Adipocyte (in vitro differentiated cells): ENCODE measurements around the gene GH2.
"Not testable (repeated sequence)": the region's sequence is repeated elsewhere in the genome, so short reads cannot be mapped to it uniquely, and the experiment has no call there.

Experiments used
- DNase-seq: peaks from one replicate; pipeline ENCODE4 v3.0.0-alpha.2; 2015; ENCODE audit warnings: low read depth
- H3K27me3 ChIP-seq: replicated peaks from 2 replicates; pipeline ENCODE4 v1.7.0; 2013; ENCODE audit warnings: mild to moderate bottlenecking, low read length, moderate library complexity; ENCODE audit not compliant: control insufficient read depth, insufficient read depth
- H3K36me3 ChIP-seq: 2 replicates; pipeline ENCODE4 v1.7.0; 2013; ENCODE audit warnings: low read length, mild to moderate bottlenecking, moderate library complexity; ENCODE audit not compliant: control insufficient read depth, insufficient read depth, severe bottlenecking
- H3K4me1 ChIP-seq: 2 replicates; pipeline ENCODE4 v1.7.0; 2013; ENCODE audit warnings: mild to moderate bottlenecking, low read length, moderate library complexity; ENCODE audit not compliant: control insufficient read depth, insufficient read depth
- H3K4me3 ChIP-seq: 2 replicates; pipeline ENCODE4 v1.7.0; 2013; ENCODE audit warnings: mild to moderate bottlenecking, low read length, moderate library complexity
- H3K9ac ChIP-seq: 2 replicates; pipeline ENCODE4 v1.7.0; 2013; ENCODE audit warnings: mild to moderate bottlenecking, low read length, moderate library complexity
- H3K9me3 ChIP-seq: 2 replicates; pipeline ENCODE4 v1.7.0; 2013; ENCODE audit warnings: mild to moderate bottlenecking, low read length, moderate library complexity; ENCODE audit not compliant: control insufficient read depth

The GH2 gene

GRCh38 chr17:63920050-63920449 is 38.3 kb upstream of the GH2 start:
- DNase-seq, H3K9ac ChIP-seq, H3K4me1 ChIP-seq, H3K9me3 ChIP-seq, H3K36me3 ChIP-seq, H3K4me3 ChIP-seq: not testable (repeated sequence)
- H3K27me3 ChIP-seq: peaks cover 31% of the 10 kb centered on the region

- H3K4me1 ChIP-seq: no peaks in the 10 kb centered on the region
- no peaks in the 10 kb centered on the region for H3K36me3 ChIP-seq
- H3K4me3 ChIP-seq: no peak overlapping the region
- peaks cover 31% of the 10 kb centered on the region for H3K27me3 ChIP-seq
- no peaks in the 10 kb centered on the region for H3K9me3 ChIP-seq
- H3K9ac ChIP-seq: no peak overlapping the region
- peak; percentile 81 for DNase-seq
These were observed 37.6 kb upstream of the GH2 start for GRCh38 chr17:63919311-63919723.

- DNase-seq: not testable (repeated sequence)
These were observed 37.1 kb upstream of the GH2 start, which contains the start of gene GH1 for GRCh38 chr17:63918789-63919305. Gene GH1, minus strand, starts transcription at chr17:63918839. Its CDS starts 63 bp downstream, at chr17:63918776.

DNA sequence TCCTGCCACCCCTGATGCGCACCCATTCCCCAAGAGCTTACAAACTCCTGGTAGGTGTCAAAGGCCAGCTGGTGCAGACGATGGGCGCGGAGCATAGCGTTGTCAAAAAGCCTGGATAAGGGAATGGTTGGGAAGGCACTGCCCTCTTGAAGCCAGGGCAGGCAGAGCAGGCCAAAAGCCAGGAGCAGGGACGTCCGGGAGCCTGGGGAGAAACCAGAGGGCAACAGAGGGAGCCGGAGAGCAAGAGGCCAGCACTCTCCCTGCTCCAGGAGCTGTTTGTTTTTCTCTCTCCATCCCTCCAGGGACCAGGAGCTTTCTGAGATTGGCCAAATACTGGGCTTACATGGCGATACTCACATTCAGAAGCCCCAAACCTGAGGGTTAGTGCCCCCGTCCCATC is 36.6 kb upstream of the GH2 start:
- peaks cover 34% of the 10 kb centered on the region for H3K27me3 ChIP-seq
- H3K4me3 ChIP-seq: no peak overlapping the region
- H3K9ac ChIP-seq: no peak overlapping the region
- DNase-seq: no peak
- no peaks in the 10 kb centered on the region for H3K36me3 ChIP-seq
- no peaks in the 10 kb centered on the region for H3K9me3 ChIP-seq
- no peaks in the 10 kb centered on the region for H3K4me1 ChIP-seq

More at GRCh38 chr17:63918789-63919305, 37.1 kb upstream of the GH2 start, which contains the start of gene GH1:
- peaks cover 32% of the 10 kb centered on the region for H3K27me3 ChIP-seq
- H3K9me3 ChIP-seq, H3K4me1 ChIP-seq, H3K36me3 ChIP-seq, H3K9ac ChIP-seq, H3K4me3 ChIP-seq: not testable (repeated sequence)

DNA sequence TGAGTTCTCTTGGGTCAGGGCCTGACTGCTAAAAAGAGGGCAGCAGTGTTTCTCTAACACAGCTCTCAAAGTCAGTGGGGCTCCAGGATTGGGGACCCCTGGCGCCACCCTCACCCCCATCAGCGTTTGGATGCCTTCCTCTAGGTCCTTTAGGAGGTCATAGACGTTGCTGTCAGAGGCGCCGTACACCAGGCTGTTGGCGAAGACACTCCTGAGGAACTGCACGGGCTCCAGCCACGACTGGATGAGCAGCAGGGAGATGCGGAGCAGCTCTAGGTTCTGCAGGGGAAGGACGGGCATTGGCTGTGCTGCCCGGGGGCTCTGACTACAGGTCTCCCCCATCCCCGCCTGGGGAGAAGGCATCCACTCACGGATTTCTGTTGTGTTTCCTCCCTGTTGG is 35.9 kb upstream of the GH2 start:
- no peak for DNase-seq
- Histone ChIP-seq H3K9ac (no peak overlapping the region), H3K4me1 (no peaks in the 10 kb centered on the region), H3K27me3 (peaks cover 34% of the 10 kb centered on the region), H3K9me3 (no peaks in the 10 kb centered on the region), H3K36me3 (no peaks in the 10 kb centered on the region), H3K4me3 (no peak overlapping the region)

DNA sequence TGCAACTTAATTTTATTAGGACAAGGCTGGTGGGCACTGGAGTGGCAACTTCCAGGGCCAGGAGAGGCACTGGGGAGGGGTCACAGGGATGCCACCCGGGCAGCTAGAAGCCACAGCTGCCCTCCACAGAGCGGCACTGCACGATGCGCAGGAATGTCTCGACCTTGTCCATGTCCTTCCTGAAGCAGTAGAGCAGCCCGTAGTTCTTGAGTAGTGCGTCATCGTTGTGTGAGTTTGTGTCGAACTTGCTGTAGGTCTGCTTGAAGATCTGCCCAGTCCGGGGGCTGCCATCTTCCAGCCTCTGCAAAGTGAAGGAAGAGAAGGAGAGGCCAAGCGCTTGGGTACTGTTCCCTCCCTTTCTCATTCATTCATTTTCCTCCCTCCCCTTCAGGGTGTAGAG is 35.5 kb upstream of the GH2 start:
- not testable (repeated sequence) for H3K4me3 ChIP-seq, H3K36me3 ChIP-seq, H3K9me3 ChIP-seq, H3K9ac ChIP-seq, DNase-seq, H3K4me1 ChIP-seq
- H3K27me3 ChIP-seq: peaks cover 34% of the 10 kb centered on the region

DNA sequence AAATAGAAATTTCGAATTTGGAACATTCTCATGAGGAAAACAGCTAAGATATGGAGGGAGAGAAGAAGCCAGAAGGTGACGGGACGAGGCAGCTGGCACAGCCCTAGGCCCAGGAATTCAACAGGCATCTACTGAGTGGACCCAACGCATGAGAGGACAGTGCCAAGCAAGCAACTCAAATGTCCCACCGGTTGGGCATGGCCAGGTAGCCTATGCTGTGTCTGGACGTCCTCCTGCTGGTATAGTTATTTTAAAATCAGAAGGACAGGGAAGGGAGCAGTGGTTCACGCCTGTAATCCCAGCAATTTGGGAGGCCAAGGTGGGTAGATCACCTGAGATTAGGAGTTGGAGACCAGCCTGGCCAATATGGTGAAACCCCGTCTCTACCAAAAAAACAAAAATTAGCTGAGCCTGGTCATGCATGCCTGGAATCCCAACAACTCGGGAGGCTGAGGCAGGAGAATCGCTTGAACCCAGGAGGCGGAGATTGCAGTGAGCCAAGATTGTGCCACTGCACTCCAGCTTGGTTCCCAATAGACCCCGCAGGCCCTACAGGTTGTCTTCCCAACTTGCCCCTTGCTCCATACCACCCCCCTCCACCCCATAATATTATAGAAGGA is 34.9 kb upstream of the GH2 start:
- no peak for DNase-seq
- no peaks in the 10 kb centered on the region for H3K9me3 ChIP-seq
- no peaks in the 10 kb centered on the region for H3K4me1 ChIP-seq
- H3K36me3 ChIP-seq: no peaks in the 10 kb centered on the region
- peaks cover 34% of the 10 kb centered on the region for H3K27me3 ChIP-seq
- no peak overlapping the region for H3K9ac ChIP-seq
- no peak overlapping the region for H3K4me3 ChIP-seq

DNA sequence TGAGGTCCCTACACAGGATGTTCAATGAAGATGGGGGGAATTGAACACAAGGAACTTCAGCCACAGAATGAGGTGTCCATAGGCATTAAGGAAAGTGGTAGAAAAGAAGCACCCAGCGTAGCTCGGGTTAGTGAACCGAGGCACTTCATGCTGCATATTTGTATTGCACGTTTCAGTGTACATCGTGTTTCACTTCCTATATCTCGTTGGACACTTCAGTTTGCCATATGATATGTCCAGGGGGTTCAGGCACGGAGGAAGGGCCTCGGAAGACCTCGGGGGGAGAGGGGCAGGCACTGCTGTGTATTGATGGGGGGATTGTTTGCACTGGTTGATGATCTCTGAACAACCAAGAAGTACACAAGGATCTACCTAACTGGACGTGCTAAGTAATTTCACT is 34.0 kb upstream of the GH2 start:
- H3K27me3 ChIP-seq: peaks cover 41% of the 10 kb centered on the region
- not testable (repeated sequence) for H3K9me3 ChIP-seq, H3K36me3 ChIP-seq, DNase-seq, H3K4me1 ChIP-seq, H3K9ac ChIP-seq, H3K4me3 ChIP-seq

- H3K27me3 ChIP-seq: peaks cover 46% of the 10 kb centered on the region
- no peak for DNase-seq
These were observed 32.7 kb upstream of the GH2 start for GRCh38 chr17:63914471-63914870.

GRCh38 chr17:63911657-63912100 is 29.9 kb upstream of the GH2 start:
- no peak overlapping the region for H3K4me3 ChIP-seq
- no peaks in the 10 kb centered on the region for H3K4me1 ChIP-seq
- no peak overlapping the region for H3K9ac ChIP-seq
- H3K36me3 ChIP-seq: no peaks in the 10 kb centered on the region
- H3K27me3 ChIP-seq: peaks cover 27% of the 10 kb centered on the region
- peak; percentile 64 for DNase-seq
- no peaks in the 10 kb centered on the region for H3K9me3 ChIP-seq

More at GRCh38 chr17:63914471-63914870, 32.7 kb upstream of the GH2 start:
- no peaks in the 10 kb centered on the region for H3K36me3 ChIP-seq
- H3K9me3 ChIP-seq: no peaks in the 10 kb centered on the region
- H3K4me3 ChIP-seq: no peak overlapping the region
- H3K4me1 ChIP-seq: no peaks in the 10 kb centered on the region
- no peak overlapping the region for H3K9ac ChIP-seq

- Histone ChIP-seq H3K27me3 (peaks cover 25% of the 10 kb centered on the region), H3K9me3 (no peaks in the 10 kb centered on the region), H3K9ac (no peak within 1 kb of the TSS), H3K4me1 (no peaks in the 10 kb centered on the region), H3K36me3 (no peaks in the 10 kb centered on the region), H3K4me3 (no peak within 1 kb of the TSS)
- DNase-seq: no peak
These were observed 29.4 kb upstream of the GH2 start, which contains the start of gene CSHL1 for GRCh38 chr17:63911041-63911635. Gene CSHL1, minus strand, starts transcription at chr17:63911258. Its CDS starts 62 bp downstream, at chr17:63911196.
